HepG2 (cell line): ENCODE results near the gene GSS. TPM values are rescaled to one million over a fixed set of nuclear protein-coding genes. Genes with fewer than 3 reads are reported as not detected.

ENCODE experiments used
- ATAC-seq: fragments of 200-7000 bp; cut with Tn5 transposase; 3 replicates; pipeline ENCODE4 v1.9.1; 2020; ENCODE audit warnings: mild to moderate bottlenecking, moderate library complexity
- BruUV-seq: library from RNA; stranded (reverse); fragments of 400-500 nt; replicated peaks from 2 replicates; lab custom pipeline; 2021; lab: Mats Ljungman, UMichigan
- CTCF ChIA-PET: fragments of 300-600 bp; formaldehyde crosslinking; extraction: SDS; loops from one replicate; lab custom pipeline; 2021; ENCODE audit warnings: low total read pairs, inconsistent platforms, low intra/inter-chr PET ratio; lab: Yijun Ruan, JAX
- POLR2A ChIA-PET: fragments of 350-600 bp; sonication (Branson Sonifier 250); formaldehyde crosslinking; loops from one replicate; lab custom pipeline; 2020; ENCODE audit warnings: antibody characterized with exemption, inconsistent platforms; lab: Yijun Ruan, JAX
- DNase-seq: peaks from one replicate; pipeline ENCODE4 v3.0.0-alpha.2; 2015; ENCODE audit warnings: low spot score
- FAIRE-seq: peaks from 3 replicates; lab custom pipeline; 2011; peaks lifted over from hg19 to GRCh38; lab: Jason Lieb, UNC
- H2AFZ ChIP-seq: one replicate; pipeline ENCODE4 v1.6.1; 2011; ENCODE audit warnings: low read length, inconsistent platforms
- H3K27ac ChIP-seq: fragments of 300-600 bp; 3 replicates; pipeline ENCODE4 v1.8.0; 2011; ENCODE audit warnings: mixed run types, mild to moderate bottlenecking, mixed read lengths, low read length, inconsistent platforms; ENCODE audit not compliant: insufficient read depth; ENCODE audit errors: extremely low read length
- H3K27me3 ChIP-seq, 2 experiments: fragments of 200-600 bp in 1 of 2; 2 replicates in 1 of 2; 3 replicates in 1 of 2; pipeline versions ENCODE4 v1.6.0 to v1.8.0; 2011; ENCODE audit warnings: low read length in 2 of 2, mild to moderate bottlenecking in 2 of 2, moderate library complexity in 2 of 2, inconsistent platforms in 1 of 2; ENCODE audit not compliant: insufficient read depth in 2 of 2, control insufficient read depth in 1 of 2
- H3K36me3 ChIP-seq, 2 experiments: fragments of 200-600 bp in 1 of 2; replicated peaks in 1 of 2; 2 replicates in 1 of 2; 3 replicates in 1 of 2; pipeline versions ENCODE4 v1.5.1 to v1.8.0; 2011; ENCODE audit warnings: low read length in 2 of 2, inconsistent platforms in 1 of 2; ENCODE audit not compliant: insufficient read depth in 2 of 2, control insufficient read depth in 1 of 2
- H3K4me1 ChIP-seq: 2 replicates; pipeline ENCODE4 v1.5.1; 2012; ENCODE audit warnings: low read length, inconsistent platforms; ENCODE audit not compliant: insufficient read depth
- H3K4me2 ChIP-seq: 2 replicates; pipeline ENCODE4 v1.6.0; 2011; ENCODE audit warnings: low read depth, low read length, inconsistent platforms
- H3K4me3 ChIP-seq, 3 experiments: fragments of 200-600 bp in 1 of 3; sonication (generic), shearing (Covaris generic) in 1 of 3; replicated peaks in 1 of 3; 2 replicates each; pipeline ENCODE4 v1.5.1; 2011 to 2016; ENCODE audit warnings: low read length in 3 of 3, inconsistent platforms in 2 of 3, low read depth in 2 of 3, mild to moderate bottlenecking in 2 of 3, control low read depth in 1 of 3, mixed read lengths in 1 of 3; ENCODE audit not compliant: insufficient read depth in 1 of 3
- H3K79me2 ChIP-seq: one replicate; pipeline ENCODE4 v1.6.1; 2011; ENCODE audit warnings: low read length, inconsistent platforms; ENCODE audit not compliant: insufficient read depth
- H3K9ac ChIP-seq: 2 replicates; pipeline ENCODE4 v1.6.0; 2011; ENCODE audit warnings: mild to moderate bottlenecking, low read depth, low read length, inconsistent platforms; ENCODE audit not compliant: insufficient read depth
- H3K9me3 ChIP-seq: 2 replicates; pipeline ENCODE4 v1.5.1; 2012; ENCODE audit warnings: mild to moderate bottlenecking, low read length
- H4K20me1 ChIP-seq: 2 replicates; pipeline ENCODE4 v1.6.0; 2011; ENCODE audit warnings: inconsistent platforms, mild to moderate bottlenecking, low read length, moderate library complexity; ENCODE audit not compliant: insufficient read depth
- HNRNPL ChIP-seq: fragments of 200-400 bp; formaldehyde crosslinking; IDR thresholded peaks from 2 replicates; pipeline ENCODE4 v1.6.1; 2017; ENCODE audit warnings: mild to moderate bottlenecking, low read depth, low read length
- HNRNPLL ChIP-seq: fragments of 200-400 bp; formaldehyde crosslinking; IDR thresholded peaks from 2 replicates; pipeline ENCODE4 v1.6.1; 2017; ENCODE audit warnings: mild to moderate bottlenecking, low read depth, low read length; ENCODE audit not compliant: poor library complexity, severe bottlenecking
- PCBP1 ChIP-seq: fragments of 200-400 bp; formaldehyde crosslinking; IDR thresholded peaks from 2 replicates; pipeline ENCODE4 v1.6.1; 2017; ENCODE audit warnings: mild to moderate bottlenecking, low read depth, low read length, borderline replicate concordance
- RFX3 ChIP-seq: IDR thresholded peaks from 2 replicates; pipeline ENCODE4 v1.6.1; 2016; ENCODE audit warnings: missing biosample characterization, missing genetic modification reagents
- TOE1 ChIP-seq: sonication (generic); formaldehyde crosslinking; IDR thresholded peaks from 2 replicates; pipeline ENCODE4 v1.4.0; 2020; ENCODE audit warnings: mild to moderate bottlenecking, missing genetic modification reagents
- ZBTB38 ChIP-seq: sonication (generic); formaldehyde crosslinking; IDR thresholded peaks from 2 replicates; pipeline ENCODE4 v1.5.1; 2020; ENCODE audit warnings: mild to moderate bottlenecking, missing genetic modification reagents
- WGBS: methylation state at CpG from one replicate; pipeline ENCODE4 v1.1.6; 2017; ENCODE audit warnings: low lambda C conversion rate; 5-methylcytosine and 5-hydroxymethylcytosine counted together
- in situ Hi-C: cut with HindIII; loops from 2 replicates; pipeline ENCODE4 v1.10.0; 2017; ENCODE audit warnings: low pct_unique_long_range_greater_than_20kb; ENCODE audit not compliant: extremely low pct_ligation_motif_present
- intact Hi-C: fragments of 100-400 bp; cut with micrococcal nuclease; formaldehyde crosslinking; loops from one replicate; pipeline ENCODE4 v1.10.0; 2022; ENCODE audit not compliant: unreplicated experiment
- polyA plus RNA-seq, 8 experiments: library from polyadenylated mRNA; depleted of rRNA in 3 of 8; stranded (reverse) in 7 of 8; unstranded in 1 of 8; fragments of >200 nt; fragmentation: Illumina TruSeq in 4 of 8; extraction: Trizol in 4 of 8; gene quantifications; 2 replicates each; pipeline versions ENCODE4 v1.2.1 to v1.2.3, GENCODE V29; 2011 to 2016; ENCODE audit warnings: low read depth in 4 of 8, missing spikeins in 1 of 8, mixed read lengths in 1 of 8; ENCODE audit not compliant: insufficient read depth in 1 of 8
- total RNA-seq, 5 experiments: library from RNA; depleted of rRNA; stranded (reverse); fragments of >200 nt; fragmentation: Illumina TruSeq; extraction: Trizol; gene quantifications; 2 replicates each; pipeline ENCODE4 v1.2.3, GENCODE V29; 2016; ENCODE audit warnings: low read depth in 1 of 5
- TF ChIP-seq, protein P1 (sequence below): sonication (generic); formaldehyde crosslinking; IDR thresholded peaks from 2 replicates; pipeline ENCODE4 v1.4.0; 2020; ENCODE audit warnings: missing genetic modification reagents

The GSS gene
- total and polyA plus RNA-seq, 2 of the 13 experiments (the other 11 are each of a cell fraction or from before 2014, with no cell fraction given), result 80.1 to 102 TPM

DNA sequence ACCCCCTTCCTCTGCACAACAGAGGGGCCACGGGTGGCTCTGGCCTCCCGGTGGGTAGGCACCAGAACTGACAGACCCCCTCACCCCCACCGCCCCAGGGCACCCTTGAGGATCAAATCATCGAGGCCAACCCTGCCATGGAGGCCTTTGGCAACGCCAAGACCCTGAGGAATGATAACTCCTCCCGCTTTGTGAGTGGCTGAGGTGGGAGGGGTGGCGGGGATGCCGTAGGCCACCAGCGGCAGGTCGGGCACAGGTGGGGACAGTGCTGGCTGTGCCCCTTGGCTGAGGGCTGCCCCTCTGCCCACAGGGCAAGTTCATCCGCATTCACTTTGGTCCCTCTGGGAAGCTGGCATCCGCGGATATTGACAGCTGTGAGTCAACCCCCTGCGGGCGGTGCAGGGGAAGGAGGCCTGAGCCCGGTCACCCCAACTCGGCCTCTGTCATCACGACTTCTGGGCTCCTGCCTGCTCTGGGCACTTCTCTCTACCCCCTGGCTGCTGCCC, 29.2 kb upstream of the GSS start:
- POLR2A ChIA-PET, result no interaction called here
- intact Hi-C loops, result no loop called here
- Histone ChIP-seq H3K4me1 (peaks cover 20% of the 10 kb centered on the region), H3K79me2 (no peaks in the 10 kb centered on the region), H3K4me2 (no peak overlapping the region), H3K27me3 (peaks cover 28 to 43% of the 10 kb centered on the region in 2 experiments), H3K4me3 (no peak overlapping the region), H2AFZ (no peak overlapping the region), H3K36me3 (no peaks in the 10 kb centered on the region), H3K9ac (no peak overlapping the region), H3K9me3 (no peaks in the 10 kb centered on the region)
- 33% methylated on average over 10 of the region's 18 CpGs for WGBS
- no peak for FAIRE-seq
- in situ Hi-C loops, result no loop called here
- BruUV-seq, result no TSS peak
- TF ChIP-seq ZBTB38 (CRISPR knock-in tag), result 0 out of 2 replicates have a peak, but pooled peaks have one; percentile 20
- TF ChIP-seq HNRNPL, result 0 out of 2 replicates have a peak, but pooled peaks have one; percentile 54
- TF ChIP-seq HNRNPLL, result peak; percentile 18
- TF ChIP-seq, protein P1, sequence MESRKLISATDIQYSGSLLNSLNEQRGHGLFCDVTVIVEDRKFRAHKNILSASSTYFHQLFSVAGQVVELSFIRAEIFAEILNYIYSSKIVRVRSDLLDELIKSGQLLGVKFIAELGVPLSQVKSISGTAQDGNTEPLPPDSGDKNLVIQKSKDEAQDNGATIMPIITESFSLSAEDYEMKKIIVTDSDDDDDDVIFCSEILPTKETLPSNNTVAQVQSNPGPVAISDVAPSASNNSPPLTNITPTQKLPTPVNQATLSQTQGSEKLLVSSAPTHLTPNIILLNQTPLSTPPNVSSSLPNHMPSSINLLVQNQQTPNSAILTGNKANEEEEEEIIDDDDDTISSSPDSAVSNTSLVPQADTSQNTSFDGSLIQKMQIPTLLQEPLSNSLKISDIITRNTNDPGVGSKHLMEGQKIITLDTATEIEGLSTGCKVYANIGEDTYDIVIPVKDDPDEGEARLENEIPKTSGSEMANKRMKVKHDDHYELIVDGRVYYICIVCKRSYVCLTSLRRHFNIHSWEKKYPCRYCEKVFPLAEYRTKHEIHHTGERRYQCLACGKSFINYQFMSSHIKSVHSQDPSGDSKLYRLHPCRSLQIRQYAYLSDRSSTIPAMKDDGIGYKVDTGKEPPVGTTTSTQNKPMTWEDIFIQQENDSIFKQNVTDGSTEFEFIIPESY, result peak; percentile 41; the same call in 1 of the 2 replicates
- 0 out of 2 replicates have a peak, but pooled peaks have one; percentile 52 for TF ChIP-seq PCBP1
- TF ChIP-seq RFX3 (CRISPR knock-in tag), result no peak
- TF ChIP-seq TOE1, result no peak
- TF ChIP-seq, all 625 proteins: peak for 5
- Histone ChIP-seq H3K27ac (no peak overlapping the region), H4K20me1 (no peaks in the 10 kb centered on the region)
- no peak for DNase-seq
- CTCF ChIA-PET, result no interaction called here
- ATAC-seq, result no peak
